PC-3 (cell line): ENCODE measurements around the gene RBMS3.

Experiments
- EZH2 ChIP-seq: fragments of 300-600 bp; sonication (generic); IDR thresholded peaks from one replicate; pipeline ENCODE4 v1.6.1; 2017; ENCODE audit warnings: antibody characterized with exemption, mild to moderate bottlenecking, low read length; ENCODE audit not compliant: unreplicated experiment
- EZH2phosphoT487 ChIP-seq: fragments of 300-600 bp; sonication (generic); IDR thresholded peaks from 2 replicates; pipeline ENCODE4 v1.6.1; 2018; ENCODE audit warnings: mild to moderate bottlenecking, antibody characterized with exemption, low read length, borderline replicate concordance
- TF ChIP-seq, protein P1 (sequence below): fragments of 300-600 bp; sonication (generic); conservative IDR thresholded peaks from 2 replicates; pipeline ENCODE4 v1.5.1; 2017; ENCODE audit warnings: antibody characterized with exemption, low read depth, mild to moderate bottlenecking, low read length

DNA sequence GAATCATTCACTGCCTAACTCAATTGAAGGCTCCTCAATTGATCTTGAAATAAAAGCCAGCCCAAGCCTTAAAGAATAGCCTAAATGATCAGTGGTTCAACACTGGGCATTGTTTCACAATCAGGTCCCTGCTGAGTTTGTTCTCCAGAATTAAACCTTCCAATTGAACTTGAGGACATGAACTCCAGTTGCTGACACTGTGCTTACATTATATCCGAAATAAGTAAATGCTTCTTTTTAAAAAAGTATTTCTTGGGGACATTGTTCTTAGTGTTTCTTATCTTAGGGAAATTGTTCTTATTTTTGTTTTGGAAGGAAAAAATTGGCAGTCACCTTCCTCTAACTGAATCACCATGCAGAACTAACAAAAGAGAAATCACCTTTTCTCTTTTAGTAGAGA, 450.2 kb downstream of the RBMS3 start:
- TF ChIP-seq EZH2phosphoT487 = no peak
- TF ChIP-seq, protein P1, sequence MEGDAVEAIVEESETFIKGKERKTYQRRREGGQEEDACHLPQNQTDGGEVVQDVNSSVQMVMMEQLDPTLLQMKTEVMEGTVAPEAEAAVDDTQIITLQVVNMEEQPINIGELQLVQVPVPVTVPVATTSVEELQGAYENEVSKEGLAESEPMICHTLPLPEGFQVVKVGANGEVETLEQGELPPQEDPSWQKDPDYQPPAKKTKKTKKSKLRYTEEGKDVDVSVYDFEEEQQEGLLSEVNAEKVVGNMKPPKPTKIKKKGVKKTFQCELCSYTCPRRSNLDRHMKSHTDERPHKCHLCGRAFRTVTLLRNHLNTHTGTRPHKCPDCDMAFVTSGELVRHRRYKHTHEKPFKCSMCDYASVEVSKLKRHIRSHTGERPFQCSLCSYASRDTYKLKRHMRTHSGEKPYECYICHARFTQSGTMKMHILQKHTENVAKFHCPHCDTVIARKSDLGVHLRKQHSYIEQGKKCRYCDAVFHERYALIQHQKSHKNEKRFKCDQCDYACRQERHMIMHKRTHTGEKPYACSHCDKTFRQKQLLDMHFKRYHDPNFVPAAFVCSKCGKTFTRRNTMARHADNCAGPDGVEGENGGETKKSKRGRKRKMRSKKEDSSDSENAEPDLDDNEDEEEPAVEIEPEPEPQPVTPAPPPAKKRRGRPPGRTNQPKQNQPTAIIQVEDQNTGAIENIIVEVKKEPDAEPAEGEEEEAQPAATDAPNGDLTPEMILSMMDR = no peak
- no peak for TF ChIP-seq EZH2
